Neural progenitor cell (in vitro differentiated cells): Measurements from ENCODE around the gene GRIPAP1.

Source experiments
- CTCF ChIP-seq: fragments of 200-600 bp; sonication (generic); IDR thresholded peaks from 2 replicates; pipeline ENCODE4 v1.5.1; 2017; ENCODE audit warnings: antibody characterized with exemption, mild to moderate bottlenecking
- EZH2 ChIP-seq: fragments of 200-600 bp; sonication (generic); IDR thresholded peaks from 2 replicates; pipeline ENCODE4 v1.6.1; 2017; ENCODE audit warnings: antibody characterized with exemption, mild to moderate bottlenecking, moderate library complexity

- TF ChIP-seq CTCF = no peak
- TF ChIP-seq EZH2 = no peak
These were observed 67.3 kb downstream of the GRIPAP1 start for GRCh38 chrX:48934581-48935300.
